Heart left ventricle (tissue), 16 donors: ENCODE results near the gene CCM2L. TPM values are rescaled to one million over a fixed set of nuclear protein-coding genes. Genes with fewer than 3 reads are reported as not detected.

Experiments used
- ATAC-seq, 4 donors: fragments of 200-7000 bp; cut with Tn5 transposase; one replicate each; pipeline ENCODE4 v1.9.1; 2020 to 2022; ENCODE audit warnings: moderate library complexity in 4 of 4, mild to moderate bottlenecking in 3 of 4, moderate number of reproducible peaks in 1 of 4
- DNase-seq, 5 donors: peaks; one replicate each; pipeline ENCODE4 v3.0.0-alpha.2; 2020
- H3K27ac ChIP-seq, 12 donors: fragments of 200-600 bp; sonication (generic) in 4 of 12; one replicate each; pipeline versions ENCODE4 v1.5.0 to v1.8.0; 2016 to 2022; ENCODE audit warnings: mild to moderate bottlenecking in 2 of 12
- H3K27me3 ChIP-seq, 9 donors: fragments of 200-600 bp; sonication (generic) in 2 of 9; one replicate each; pipeline versions ENCODE4 v1.5.1 to v1.8.0; 2016 to 2022; ENCODE audit warnings: mild to moderate bottlenecking in 3 of 9
- H3K36me3 ChIP-seq, 9 donors: fragments of 200-600 bp; sonication (generic) in 2 of 9; one replicate each; pipeline versions ENCODE4 v1.5.0 to v1.8.0; 2018 to 2022; ENCODE audit warnings: mild to moderate bottlenecking in 2 of 9
- H3K4me1 ChIP-seq, 12 donors: fragments of 200-600 bp; sonication (generic) in 4 of 12; one replicate each; pipeline versions ENCODE4 v1.5.0 to v1.8.0; 2016 to 2022; ENCODE audit warnings: mild to moderate bottlenecking in 3 of 12
- H3K4me3 ChIP-seq, 12 donors: fragments of 200-600 bp; sonication (generic) in 4 of 12; one replicate each; pipeline versions ENCODE4 v1.5.0 to v1.8.0; 2017 to 2022; ENCODE audit warnings: mild to moderate bottlenecking in 9 of 12, moderate library complexity in 4 of 12
- H3K9me3 ChIP-seq, 12 donors: fragments of 200-600 bp; sonication (generic) in 4 of 12; one replicate each; pipeline versions ENCODE4 v1.5.0 to v1.8.0; 2016 to 2022; ENCODE audit warnings: mild to moderate bottlenecking in 1 of 12
- POLR2A ChIP-seq, 2 donors: fragments of 450-650 bp; IDR thresholded peaks; one replicate each; pipeline ENCODE4 v1.6.1; 2017; ENCODE audit warnings: antibody characterized with exemption in 2 of 2, mild to moderate bottlenecking in 2 of 2, moderate library complexity in 2 of 2
- WGBS, 4 donors: extraction: QIAGEN DNeasy Blood & Tissue Kit in 2 of 4; methylation state at CpG; one replicate each; pipeline versions ENCODE4 v1.1.5 to v1.1.7; 2013 to 2018; 5-methylcytosine and 5-hydroxymethylcytosine counted together
- intact Hi-C, 10 donors: fragments of 100-400 bp; cut with DNase I; formaldehyde crosslinking; loops; one replicate each; pipeline versions ENCODE4 v1.11.1 to v1.14.2; 2022
- polyA plus RNA-seq, 2 donors: library from polyadenylated mRNA; stranded (reverse); fragments of 200-250 nt; gene quantifications; one replicate each; pipeline ENCODE4 v1.2.3, GENCODE V29; 2013
- total RNA-seq, 9 donors: library from RNA; depleted of rRNA in 2 of 9; stranded (reverse); fragments of >200 nt in 2 of 9; fragmentation: NEBNext Ultra II Directional in 3 of 9; extraction: Animal tissue kit (Norgen Biotek cat#: 25700) in 3 of 9; gene quantifications; one replicate each; pipeline versions ENCODE4 v1.1.0 to v1.2.4, GENCODE V29; 2016 to 2023
- TF ChIP-seq, protein P1 (sequence below), 12 donors: fragments of 200-600 bp; sonication (generic) in 4 of 12; IDR thresholded peaks; one replicate each; pipeline versions ENCODE4 v1.5.0 to v1.8.0; 2018 to 2022; ENCODE audit warnings: antibody characterized with exemption in 12 of 12, mild to moderate bottlenecking in 5 of 12
- donor health status: ischemic (EF 13 %, LVEDD 7.1; RV severe dilation, severe dysfunction).
- donor health status: healthy with polysubstance abuse.
- donor health status: DM: no; HTN: yes; CAD: no.
- donor health status: DM: no; HTN: no; CAD: no.
- donor health status: ischemic (EF 25% LVEDD 6.9; RV normal size, moderate dysfunction).
- donor health status: ischemic (EF 25% LVEDD 5.7; RV mildly dilated, moderate dysfunction).
- donor health status: healthy.
- donor health status: DM: yes; HTN: yes; CAD: no.
- donor health status: ischemic (EF 35%, LVEDD 5.7; RV mildly dilated, moderate dysfunction).
- donor health status: nonischemic (EF 11% LVEDD 7.7; RV severe dilation, severe dysfunction).
- donor health status: DM: yes; HTN: yes; CAD: no.
- donor health status: PGD.
- donor health status: ischemic (EF 29% LVEDD 5.4; RV normal size, mild dysfunction).
- donor health status: nonischemic (EF 23%, LVEDD 6.1; RV moderate dilation, normal function).

Gene CCM2L
- total and polyA plus RNA-seq, 11 donors: 3.4 to 14.8 (median 9.6) TPM

DNA sequence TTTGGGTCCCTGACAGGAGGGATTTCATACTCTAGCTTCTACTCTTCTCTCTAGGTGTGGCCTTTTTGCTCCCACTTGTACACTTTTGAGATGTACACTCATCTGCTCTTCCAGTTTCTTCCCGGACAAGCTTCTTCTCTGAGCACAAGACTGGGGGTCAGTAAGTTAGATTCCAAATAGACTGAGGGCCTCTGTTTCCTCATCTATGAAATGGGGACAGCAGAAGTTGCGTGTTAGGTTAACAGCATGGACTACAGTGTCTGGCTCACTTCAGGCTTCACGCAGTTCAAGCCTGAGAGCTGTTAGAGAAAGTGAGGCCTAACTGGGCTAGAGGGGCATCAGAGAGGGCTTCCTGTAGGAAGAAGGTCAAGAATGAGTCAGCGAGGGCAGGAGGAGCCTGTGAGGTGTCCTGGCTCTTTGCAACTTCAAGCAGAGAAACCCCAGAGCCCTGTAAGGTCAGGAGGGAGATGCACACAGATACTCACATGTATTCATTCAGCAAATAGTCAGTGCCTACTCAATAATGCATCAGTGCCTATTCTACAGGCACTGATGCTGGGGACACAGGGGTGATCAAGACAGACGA is 21.7 kb upstream of the CCM2L start:
- no peaks in the 10 kb centered on the region for H3K4me1 ChIP-seq
- DNase-seq (no peak), ATAC-seq (no peak)
- peaks cover 0 to 4% (median 0%) of the 10 kb centered on the region in 9 donors for H3K27me3 ChIP-seq
- intact Hi-C loops: no loop called here
- no peaks in the 10 kb centered on the region for H3K9me3 ChIP-seq
- 88 to 93% (median 91%) methylated on average over 5 of the region's 5 CpGs for WGBS, 4 donors
- no peak for TF ChIP-seq POLR2A (IDR thresholded peaks at IDR 0.05)
- TF ChIP-seq, protein P1, sequence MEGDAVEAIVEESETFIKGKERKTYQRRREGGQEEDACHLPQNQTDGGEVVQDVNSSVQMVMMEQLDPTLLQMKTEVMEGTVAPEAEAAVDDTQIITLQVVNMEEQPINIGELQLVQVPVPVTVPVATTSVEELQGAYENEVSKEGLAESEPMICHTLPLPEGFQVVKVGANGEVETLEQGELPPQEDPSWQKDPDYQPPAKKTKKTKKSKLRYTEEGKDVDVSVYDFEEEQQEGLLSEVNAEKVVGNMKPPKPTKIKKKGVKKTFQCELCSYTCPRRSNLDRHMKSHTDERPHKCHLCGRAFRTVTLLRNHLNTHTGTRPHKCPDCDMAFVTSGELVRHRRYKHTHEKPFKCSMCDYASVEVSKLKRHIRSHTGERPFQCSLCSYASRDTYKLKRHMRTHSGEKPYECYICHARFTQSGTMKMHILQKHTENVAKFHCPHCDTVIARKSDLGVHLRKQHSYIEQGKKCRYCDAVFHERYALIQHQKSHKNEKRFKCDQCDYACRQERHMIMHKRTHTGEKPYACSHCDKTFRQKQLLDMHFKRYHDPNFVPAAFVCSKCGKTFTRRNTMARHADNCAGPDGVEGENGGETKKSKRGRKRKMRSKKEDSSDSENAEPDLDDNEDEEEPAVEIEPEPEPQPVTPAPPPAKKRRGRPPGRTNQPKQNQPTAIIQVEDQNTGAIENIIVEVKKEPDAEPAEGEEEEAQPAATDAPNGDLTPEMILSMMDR (IDR thresholded peaks at IDR 0.05): no peak
- H3K36me3 ChIP-seq: no peaks in the 10 kb centered on the region
- no peak overlapping the region for H3K27ac ChIP-seq
- no peak overlapping the region for H3K4me3 ChIP-seq

DNA sequence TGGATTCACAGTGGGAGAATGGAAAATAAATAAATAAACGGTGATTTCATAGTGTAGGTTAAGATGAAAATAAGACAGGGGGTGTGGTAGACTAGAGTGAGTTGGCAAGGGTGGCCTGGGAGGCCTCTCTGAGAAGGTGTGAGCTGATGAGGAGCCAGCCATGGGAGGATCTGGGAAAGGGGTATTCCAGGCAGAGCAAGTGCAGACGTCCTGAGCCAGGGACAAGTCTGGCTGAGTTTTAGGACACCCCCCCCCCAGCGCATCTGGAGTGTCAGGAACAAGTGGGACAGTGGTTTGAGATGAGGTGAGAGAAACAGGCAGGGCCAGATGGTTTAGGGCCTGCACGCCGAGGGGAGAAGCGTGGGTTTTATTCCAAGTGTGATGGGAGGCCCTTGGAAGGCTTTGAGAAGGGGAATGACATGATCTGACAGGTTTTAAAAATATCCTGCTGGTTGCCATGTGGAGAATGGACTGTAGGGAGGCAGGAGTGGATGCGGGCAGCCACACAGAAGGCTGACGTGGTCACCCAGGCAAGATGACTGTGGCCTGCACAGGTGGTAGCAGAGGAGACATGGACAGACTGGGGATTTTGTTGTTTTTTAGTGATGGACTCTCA is 21.1 kb upstream of the CCM2L start:
- TF ChIP-seq POLR2A (IDR thresholded peaks at IDR 0.05): no peak
- TF ChIP-seq, protein P1 (IDR thresholded peaks at IDR 0.05): no peak
- no peak for DNase-seq
- no peaks in the 10 kb centered on the region for H3K4me1 ChIP-seq
- no peak overlapping the region for H3K27ac ChIP-seq
- peaks cover 0 to 11% (median 6%) of the 10 kb centered on the region in 9 donors for H3K27me3 ChIP-seq
- 66 to 72% (median 67%) methylated on average over 8 of the region's 8 CpGs for WGBS, 4 donors
- no peak overlapping the region for H3K4me3 ChIP-seq
- ATAC-seq: peak in 1 of 4 donors; percentile 35
- H3K36me3 ChIP-seq: no peaks in the 10 kb centered on the region
- intact Hi-C loops: no loop called here
- H3K9me3 ChIP-seq: no peaks in the 10 kb centered on the region

DNA sequence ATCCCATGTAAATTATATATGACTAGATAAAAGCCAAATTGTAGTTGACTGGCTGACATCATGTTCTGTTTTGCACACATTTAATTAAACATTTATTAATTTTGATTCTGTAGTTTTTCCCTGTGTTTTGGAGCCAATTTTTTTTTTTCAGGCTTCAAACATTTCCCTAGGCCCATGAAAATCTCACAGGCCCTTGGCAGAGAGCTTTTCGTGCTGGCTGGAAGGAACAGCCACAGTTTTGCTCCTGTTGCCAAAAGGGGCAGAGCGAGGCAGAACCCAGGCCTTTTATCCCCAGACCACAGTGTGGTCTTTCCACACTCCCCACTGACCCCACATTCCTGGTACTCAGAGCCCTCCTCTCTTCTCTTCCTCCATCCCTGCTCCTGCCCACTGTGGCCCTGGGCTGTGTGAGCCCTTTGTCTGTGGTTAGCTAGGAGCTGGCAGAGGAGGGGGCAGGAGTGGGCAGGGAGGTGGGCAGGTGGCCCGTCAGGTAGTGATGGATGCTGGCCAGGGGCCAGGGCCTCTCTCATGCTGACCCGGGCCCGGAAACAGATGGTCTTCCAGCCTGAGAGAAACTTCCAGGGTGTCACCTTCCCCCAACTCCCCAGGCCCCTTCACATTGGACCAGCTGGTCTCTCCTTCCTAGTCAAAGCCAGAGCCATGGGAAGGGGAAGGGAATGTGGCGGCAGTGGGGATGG is 19.4 kb upstream of the CCM2L start:
- DNase-seq (no peak), ATAC-seq (no peak)
- H3K27me3 ChIP-seq: peaks cover 4 to 27% (median 20%) of the 10 kb centered on the region in 9 donors
- no peaks in the 10 kb centered on the region for H3K9me3 ChIP-seq
- peaks cover 0 to 6% (median 0%) of the 10 kb centered on the region in 12 donors for H3K4me1 ChIP-seq
- intact Hi-C loops: no loop called here
- WGBS, 4 donors: 67 to 81% (median 73%) methylated on average over 3 to 6 of the region's 6 CpGs
- H3K4me3 ChIP-seq: no peak overlapping the region
- no peak overlapping the region for H3K27ac ChIP-seq
- TF ChIP-seq, protein P1 (IDR thresholded peaks at IDR 0.05): no peak
- no peak for TF ChIP-seq POLR2A (IDR thresholded peaks at IDR 0.05)
- no peaks in the 10 kb centered on the region for H3K36me3 ChIP-seq

DNA sequence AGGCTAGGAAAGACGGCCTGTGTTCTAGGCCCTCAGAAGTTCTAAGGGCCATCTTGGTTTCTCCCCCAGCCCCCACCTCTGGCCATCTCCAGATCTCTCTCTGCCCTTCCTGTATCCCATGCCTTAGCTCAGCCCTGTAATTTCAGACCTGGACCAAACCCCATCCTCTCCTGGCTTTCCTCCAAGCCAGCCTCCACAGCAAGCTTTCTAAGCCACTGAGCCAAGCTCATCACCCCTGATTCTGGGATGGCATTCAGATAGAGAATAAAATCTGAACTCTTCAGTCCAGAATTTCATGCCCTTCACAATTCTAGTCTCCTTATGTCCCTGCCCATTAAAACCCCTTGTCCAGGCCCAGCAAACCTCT is 18.9 kb upstream of the CCM2L start:
- DNase-seq (no peak), ATAC-seq (no peak)
- H3K4me3 ChIP-seq: no peak overlapping the region
- peaks cover 4 to 31% (median 20%) of the 10 kb centered on the region in 9 donors for H3K27me3 ChIP-seq
- WGBS, 4 donors: 57 to 100% (median 82%) methylated on average over 1 of the region's 1 CpG; no CpG with 5 or more reads in 1 of the 4 donors
- intact Hi-C loops: no loop called here
- no peaks in the 10 kb centered on the region for H3K9me3 ChIP-seq
- H3K36me3 ChIP-seq: no peaks in the 10 kb centered on the region
- TF ChIP-seq, protein P1 (IDR thresholded peaks at IDR 0.05): no peak
- TF ChIP-seq POLR2A (IDR thresholded peaks at IDR 0.05): no peak
- no peak overlapping the region for H3K27ac ChIP-seq
- H3K4me1 ChIP-seq: peaks cover 0 to 6% (median 0%) of the 10 kb centered on the region in 12 donors
